K562 (cell line): ENCODE data around the gene SLCO2A1. TPM values are rescaled to one million over a fixed set of nuclear protein-coding genes. Genes with fewer than 3 reads are reported as not detected.

Experiments used
- ATAC-seq: fragments of 200-7000 bp; cut with Tn5 transposase; 3 replicates; pipeline ENCODE4 v1.9.1; 2020; ENCODE audit warnings: moderate library complexity
- BruUV-seq: library from RNA; stranded (reverse); fragments of 400-500 nt; replicated peaks from 2 replicates; lab custom pipeline; 2021; lab: Mats Ljungman, UMichigan
- CTCF ChIA-PET: fragments of 300-600 bp; formaldehyde crosslinking; extraction: SDS; loops from one replicate; lab custom pipeline; 2021; ENCODE audit warnings: low intra/inter-chr PET ratio; lab: Yijun Ruan, JAX
- POLR2A ChIA-PET: fragments of 300-600, 350-650 bp; sonication (Branson Sonifier 250); formaldehyde crosslinking; extraction: SDS; loops from one replicate; lab custom pipeline; 2021; ENCODE audit warnings: antibody characterized with exemption, inconsistent platforms; lab: Yijun Ruan, JAX
- DNase-seq, 4 experiments: peaks; one replicate each; pipeline versions ENCODE4 v3.0.0 to v3.0.0-alpha.2; 2011 to 2018; ENCODE audit warnings: low spot score in 3 of 4, mixed read lengths in 3 of 4; ENCODE audit errors: extremely low read depth in 1 of 4
- FAIRE-seq: peaks from 2 replicates; lab custom pipeline; 2011; peaks lifted over from hg19 to GRCh38; lab: Jason Lieb, UNC
- H2AFZ ChIP-seq: 2 replicates; pipeline ENCODE4 v1.6.0; 2011; ENCODE audit warnings: low read depth, low read length, control low read depth, inconsistent platforms
- H3K27ac ChIP-seq: fragments of 200-600 bp; 3 replicates; pipeline ENCODE4 v1.8.0; 2011; ENCODE audit warnings: low read depth, mild to moderate bottlenecking, control low read depth, inconsistent platforms, low read length, moderate library complexity, mixed read lengths; ENCODE audit errors: extremely low read depth
- H3K27me3 ChIP-seq, 2 experiments: fragments of 300-600 bp in 1 of 2; 2 replicates in 1 of 2; 3 replicates in 1 of 2; pipeline versions ENCODE4 v1.6.0 to v1.8.0; 2011; ENCODE audit warnings: inconsistent platforms in 2 of 2, low read length in 2 of 2, mild to moderate bottlenecking in 1 of 2, mixed read lengths in 1 of 2, moderate library complexity in 1 of 2; ENCODE audit not compliant: control insufficient read depth in 2 of 2, insufficient read depth in 2 of 2
- H3K36me3 ChIP-seq: fragments of 300-600 bp; 3 replicates; pipeline ENCODE4 v1.8.0; 2011; ENCODE audit warnings: mild to moderate bottlenecking, low read length, inconsistent platforms; ENCODE audit not compliant: control insufficient read depth, insufficient read depth
- H3K4me1 ChIP-seq, 2 experiments: fragments of 200-600 bp in 1 of 2; replicated peaks in 1 of 2; 2 replicates in 1 of 2; 3 replicates in 1 of 2; pipeline versions ENCODE4 v1.5.1 to v1.8.0; 2011; ENCODE audit warnings: inconsistent platforms in 2 of 2, low read length in 2 of 2, mild to moderate bottlenecking in 1 of 2, mixed read lengths in 1 of 2, moderate library complexity in 1 of 2; ENCODE audit not compliant: control insufficient read depth in 2 of 2, insufficient read depth in 2 of 2
- H3K4me2 ChIP-seq: 2 replicates; pipeline ENCODE4 v1.6.1; 2011; ENCODE audit warnings: low read length, control low read depth, inconsistent platforms, mixed read lengths; ENCODE audit not compliant: insufficient read depth
- H3K4me3 ChIP-seq: fragments of 200-600 bp; sonication (generic), shearing (Covaris generic); 2 replicates; pipeline ENCODE4 v1.5.1; 2016; ENCODE audit warnings: control low read depth, inconsistent platforms
- H3K79me2 ChIP-seq: fragments of 200-600 bp; 3 replicates; pipeline ENCODE4 v1.8.0; 2011; ENCODE audit warnings: low read length, inconsistent platforms; ENCODE audit not compliant: control insufficient read depth, insufficient read depth
- H3K9ac ChIP-seq, 2 experiments: 2 replicates each; pipeline versions ENCODE4 v1.6.0 to v1.6.1; 2011; ENCODE audit warnings: low read depth in 2 of 2, low read length in 2 of 2, control low read depth in 1 of 2, inconsistent platforms in 1 of 2, mild to moderate bottlenecking in 1 of 2, mixed read lengths in 1 of 2; ENCODE audit not compliant: insufficient read depth in 1 of 2
- H3K9me1 ChIP-seq: one replicate; pipeline ENCODE4 v1.6.0; 2011; ENCODE audit warnings: inconsistent platforms, mild to moderate bottlenecking, low read length, moderate library complexity; ENCODE audit not compliant: control insufficient read depth, insufficient read depth
- H3K9me3 ChIP-seq: replicated peaks from 2 replicates; pipeline ENCODE4 v1.5.1; 2011; ENCODE audit warnings: low read depth, low read length, inconsistent platforms; ENCODE audit not compliant: control insufficient read depth, insufficient read depth
- H4K20me1 ChIP-seq: replicated peaks from 2 replicates; pipeline ENCODE4 v1.6.1; 2011; ENCODE audit warnings: low read length, inconsistent platforms, mixed read lengths; ENCODE audit not compliant: control insufficient read depth, insufficient read depth
- ADNP ChIP-seq: fragments of 200-800 bp; sonication (Bioruptor generic); IDR thresholded peaks from 2 replicates; pipeline ENCODE4 v1.6.1; 2016; ENCODE audit warnings: missing genetic modification characterization, missing compliant biosample characterization
- CREB5 ChIP-seq: fragments of 250-450 bp; sonication (Bioruptor Pico); IDR thresholded peaks from 2 replicates; pipeline ENCODE4 v1.5.0; 2020; ENCODE audit warnings: mild to moderate bottlenecking
- JUNB ChIP-seq: fragments of 450-650 bp; formaldehyde crosslinking; conservative IDR thresholded peaks from 2 replicates; pipeline ENCODE4 v1.4.0; 2020; ENCODE audit warnings: mild to moderate bottlenecking
- KHSRP ChIP-seq: fragments of 450-650 bp; IDR thresholded peaks from 2 replicates; pipeline ENCODE4 v1.6.1; 2017
- NFIC ChIP-seq: fragments of 450-650 bp; IDR thresholded peaks from 2 replicates; pipeline ENCODE4 v1.6.1; 2017; ENCODE audit warnings: mild to moderate bottlenecking, inconsistent platforms
- STAG1 ChIP-seq: sonication (generic); formaldehyde crosslinking; IDR thresholded peaks from 2 replicates; pipeline ENCODE4 v1.5.0; 2020; ENCODE audit warnings: missing genetic modification reagents, borderline replicate concordance
- TEAD2 ChIP-seq: fragments of 450-650 bp; IDR thresholded peaks from 2 replicates; pipeline ENCODE4 v1.6.1; 2016; ENCODE audit warnings: missing genetic modification characterization, control low read depth, missing compliant biosample characterization
- THRAP3 ChIP-seq: fragments of 450-650 bp; IDR thresholded peaks from 2 replicates; pipeline ENCODE4 v1.6.1; 2016; ENCODE audit warnings: mild to moderate bottlenecking, inconsistent platforms, borderline replicate concordance
- WGBS: fragments of 100-300 bp; shearing (Covaris generic); methylation state at CpG from one replicate; pipeline ENCODE4 v1.1.6; 2016; ENCODE audit warnings: low coverage, mixed read lengths; ENCODE audit not compliant: insufficient coverage; ENCODE audit errors: missing lambda C conversion rate; 5-methylcytosine and 5-hydroxymethylcytosine counted together
- in situ Hi-C: fragments of 300-500 bp; cut with MboI; formaldehyde crosslinking; loops from 4 replicates; pipeline ENCODE4 v1.15.0; 2018; ENCODE audit warnings: inconsistent platforms, mixed read lengths
- intact Hi-C: fragments of 100-400 bp; cut with micrococcal nuclease; formaldehyde crosslinking; loops from 2 replicates; pipeline ENCODE4 v1.14.2; 2022
- polyA plus RNA-seq, 8 experiments: library from polyadenylated mRNA; depleted of rRNA in 4 of 8; stranded (reverse) in 5 of 8; unstranded in 3 of 8; fragments of >200 nt; fragmentation: Nextera tagmentation in 2 of 8; fragmentation: Illumina TruSeq in 1 of 8; extraction: Ambion mirVana in 2 of 8; extraction: Trizol in 1 of 8; gene quantifications; 2 replicates each; pipeline versions ENCODE4 v1.2.1 to v1.2.3, GENCODE V29; 2011 to 2014; ENCODE audit warnings: inconsistent platforms in 1 of 8, missing spikeins in 1 of 8
- total RNA-seq, 7 experiments: library from RNA; depleted of rRNA in 6 of 7; stranded (reverse); fragments of >200 nt in 6 of 7; fragmentation: Illumina TruSeq in 2 of 7; extraction: Trizol in 2 of 7; gene quantifications; 2 replicates each; pipeline versions ENCODE4 v1.2.1 to v1.2.3, GENCODE V29; 2011 to 2021; ENCODE audit warnings: low replicate concordance in 1 of 7

The SLCO2A1 gene
- total and polyA plus RNA-seq, 9 of the 15 experiments (the other 6 are each of a cell fraction or from before 2014, with no cell fraction given) = 0.16 to 1.0 TPM; not detected in 7

GRCh38 chr3:134017490-134017889 is 12.2 kb downstream of the SLCO2A1 start:
- H3K79me2 ChIP-seq = no peaks in the 10 kb centered on the region
- no peaks in the 10 kb centered on the region for H3K36me3 ChIP-seq
- FAIRE-seq = no peak
- no peak overlapping the region for H3K27ac ChIP-seq
- 0% methylated on average over 3 of the region's 5 CpGs for WGBS
- BruUV-seq = no TSS peak
- no peak for DNase-seq
- CTCF ChIA-PET = no interaction called here
- H3K9me1 ChIP-seq = no peaks in the 10 kb centered on the region
- H4K20me1 ChIP-seq = no peaks in the 10 kb centered on the region
- no peak overlapping the region for H3K4me3 ChIP-seq
- H3K27me3 ChIP-seq = peaks cover 0 to 19% of the 10 kb centered on the region in 2 experiments; a peak in 2 of 5 replicates
- no peak overlapping the region for H3K9ac ChIP-seq
- TF ChIP-seq KHSRP (no peak), JUNB (CRISPR knock-in tag) (no peak), TEAD2 (no peak)
- TF ChIP-seq, all 486 proteins: peak for 0
- Histone ChIP-seq H3K4me1 (no peaks in the 10 kb centered on the region), H2AFZ (no peak overlapping the region), H3K4me2 (no peak overlapping the region), H3K9me3 (no peaks in the 10 kb centered on the region)
- POLR2A ChIA-PET = no interaction called here
- ATAC-seq = no peak
- in situ Hi-C loops (no loop called here), intact Hi-C loops (no loop called here)

- H3K36me3 ChIP-seq = no peaks in the 10 kb centered on the region
- no TSS peak for BruUV-seq
- H3K79me2 ChIP-seq = no peaks in the 10 kb centered on the region
- ATAC-seq = no peak
- no peaks in the 10 kb centered on the region for H4K20me1 ChIP-seq
- no peak overlapping the region for H3K4me2 ChIP-seq
- no peaks in the 10 kb centered on the region for H3K9me1 ChIP-seq
- H3K9me3 ChIP-seq = no peaks in the 10 kb centered on the region
- in situ Hi-C loops (no loop called here), intact Hi-C loops (no loop called here)
- TF ChIP-seq NFIC = no peak
- TF ChIP-seq THRAP3 = no peak
- no peak for TF ChIP-seq CREB5
- no peak for TF ChIP-seq STAG1 (CRISPR knock-in tag)
- TF ChIP-seq ADNP (tag) = no peak
- no peak for FAIRE-seq
- WGBS = 0% methylated on average over 2 of the region's 2 CpGs
- H2AFZ ChIP-seq = no peak overlapping the region
- DNase-seq = no peak
- no peak overlapping the region for H3K4me3 ChIP-seq
- H3K27ac ChIP-seq = no peak overlapping the region
- ChIA-PET CTCF (no interaction called here), POLR2A (no interaction called here)
- peaks cover 0 to 23% of the 10 kb centered on the region in 2 experiments; a peak in 2 of 5 replicates for H3K27me3 ChIP-seq
- no peak overlapping the region for H3K9ac ChIP-seq
- no peaks in the 10 kb centered on the region for H3K4me1 ChIP-seq
Measured at GRCh38 chr3:134014270-134014669, 15.5 kb downstream of the SLCO2A1 start.
